Smooth muscle cell (in vitro differentiated cells): ENCODE results near the gene COL26A1. TPM values are rescaled to one million over a fixed set of nuclear protein-coding genes. Genes with fewer than 3 reads are reported as not detected.

Source experiments
- DNase-seq: peaks from one replicate; lab custom pipeline; 2025; ENCODE audit not compliant: unreplicated experiment; lab: John Stamatoyannopoulos, UW
- H2AFZ ChIP-seq: fragments of 200-600 bp; sonication (generic); 2 replicates; pipeline ENCODE4 v1.6.0; 2016; ENCODE audit warnings: antibody characterized with exemption, low read depth, mild to moderate bottlenecking
- H3F3A ChIP-seq: fragments of 200-600 bp; sonication (generic); 2 replicates; pipeline ENCODE4 v1.6.0; 2017; ENCODE audit warnings: antibody characterized with exemption, low read depth
- H3K27ac ChIP-seq: fragments of 200-600 bp; sonication (generic); 2 replicates; pipeline ENCODE4 v1.5.1; 2016; ENCODE audit warnings: low read depth, mild to moderate bottlenecking
- H3K27me3 ChIP-seq: fragments of 200-600 bp; sonication (generic); 2 replicates; pipeline ENCODE4 v1.6.1; 2016; ENCODE audit warnings: low read depth, mild to moderate bottlenecking
- H3K36me3 ChIP-seq: fragments of 200-600 bp; sonication (generic); 2 replicates; pipeline ENCODE4 v1.5.1; 2016; ENCODE audit warnings: low read depth
- H3K4me1 ChIP-seq: fragments of 200-600 bp; sonication (generic); 2 replicates; pipeline ENCODE4 v1.5.1; 2016; ENCODE audit warnings: low read depth
- H3K4me2 ChIP-seq: fragments of 200-600 bp; sonication (generic); 2 replicates; pipeline ENCODE4 v1.6.0; 2016; ENCODE audit warnings: mild to moderate bottlenecking
- H3K4me3 ChIP-seq: fragments of 200-600 bp; sonication (generic); 2 replicates; pipeline ENCODE4 v1.5.1; 2016; ENCODE audit warnings: mild to moderate bottlenecking
- H3K79me2 ChIP-seq: fragments of 200-600 bp; sonication (generic); 2 replicates; pipeline ENCODE4 v1.6.0; 2016; ENCODE audit warnings: low read depth, mild to moderate bottlenecking
- H3K9ac ChIP-seq: fragments of 200-600 bp; sonication (generic); 2 replicates; pipeline ENCODE4 v1.6.0; 2016; ENCODE audit warnings: low read depth
- H3K9me3 ChIP-seq: fragments of 200-600 bp; sonication (generic); replicated peaks from 2 replicates; pipeline ENCODE4 v1.5.1; 2016; ENCODE audit warnings: low read depth
- H4K20me1 ChIP-seq: fragments of 200-600 bp; sonication (generic); 2 replicates; pipeline ENCODE4 v1.6.0; 2016; ENCODE audit warnings: low read depth
- WGBS: methylation state at CpG from one replicate; pipeline ENCODE4 v1.1.7; 2016; ENCODE audit warnings: low lambda C conversion rate; 5-methylcytosine and 5-hydroxymethylcytosine counted together
- polyA plus RNA-seq: library from polyadenylated mRNA; unstranded; fragments of >200 nt; fragmentation: Nextera tagmentation; extraction: Ambion mirVana; gene quantifications from 2 replicates; pipeline ENCODE4 v1.2.1, GENCODE V29; 2016
- total RNA-seq: library from RNA; depleted of rRNA; stranded (reverse); fragments of >200 nt; gene quantifications from 2 replicates; pipeline ENCODE4 v1.2.3, GENCODE V29; 2014
- TF ChIP-seq, protein P1 (sequence below): fragments of 200-600 bp; sonication (generic); IDR thresholded peaks from 2 replicates; pipeline ENCODE4 v1.5.1; 2017; ENCODE audit warnings: borderline replicate concordance, mild to moderate bottlenecking, antibody characterized with exemption; ENCODE audit not compliant: insufficient read depth, poor library complexity, severe bottlenecking

COL26A1 gene
- total and polyA plus RNA-seq, 2 experiments from 2014 or later, result 4.9 to 13.2 TPM

DNA sequence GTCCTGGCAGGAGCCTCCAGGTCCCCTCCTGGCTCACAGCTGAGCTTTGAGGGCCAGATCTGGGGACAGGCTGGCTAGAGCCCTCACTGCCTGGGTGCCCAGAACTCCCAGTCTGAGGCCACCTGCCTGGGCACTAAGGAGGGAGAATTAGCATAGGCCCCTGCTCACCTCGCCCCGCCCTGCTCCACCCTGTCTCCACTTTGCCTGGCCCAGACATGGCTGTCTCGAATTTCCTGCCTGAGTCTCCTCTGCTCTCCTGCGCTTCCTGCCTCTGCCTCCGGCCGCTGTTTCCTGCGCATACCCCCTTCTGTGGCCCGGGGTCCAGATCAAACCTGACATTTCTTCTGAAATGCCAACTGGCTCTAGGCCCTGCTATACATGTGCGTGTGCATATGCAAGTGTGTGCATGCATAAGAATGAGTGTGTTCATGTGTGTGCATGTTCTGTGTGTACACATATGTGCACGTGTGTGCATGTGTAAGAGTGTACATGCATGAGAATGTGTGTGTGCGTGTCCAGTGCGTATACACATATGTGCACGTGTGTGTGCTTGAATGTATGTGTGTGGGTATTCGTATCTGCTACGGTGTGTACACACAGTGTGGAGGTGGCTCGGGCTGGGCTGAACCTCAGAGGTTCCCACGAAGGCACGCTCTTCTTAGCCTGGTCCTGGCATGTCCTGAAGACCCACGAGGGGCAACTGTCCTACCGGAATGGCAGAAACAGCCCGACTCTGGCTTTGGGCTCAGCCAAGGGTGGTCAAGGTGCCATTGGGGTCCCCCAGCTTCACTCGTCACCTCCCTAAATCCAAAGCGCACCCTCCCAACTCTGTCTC, 201.5 kb downstream of the COL26A1 start:
- H4K20me1 ChIP-seq, result no peaks in the 10 kb centered on the region
- no peaks in the 10 kb centered on the region for H3K27me3 ChIP-seq
- H3K9ac ChIP-seq, result no peak overlapping the region
- H3F3A ChIP-seq, result no peaks in the 10 kb centered on the region
- no peaks in the 10 kb centered on the region for H3K9me3 ChIP-seq
- no peak overlapping the region for H2AFZ ChIP-seq
- H3K79me2 ChIP-seq, result no peaks in the 10 kb centered on the region
- no peak overlapping the region for H3K27ac ChIP-seq
- H3K4me1 ChIP-seq, result no peaks in the 10 kb centered on the region
- H3K36me3 ChIP-seq, result no peaks in the 10 kb centered on the region
- TF ChIP-seq, protein P1, sequence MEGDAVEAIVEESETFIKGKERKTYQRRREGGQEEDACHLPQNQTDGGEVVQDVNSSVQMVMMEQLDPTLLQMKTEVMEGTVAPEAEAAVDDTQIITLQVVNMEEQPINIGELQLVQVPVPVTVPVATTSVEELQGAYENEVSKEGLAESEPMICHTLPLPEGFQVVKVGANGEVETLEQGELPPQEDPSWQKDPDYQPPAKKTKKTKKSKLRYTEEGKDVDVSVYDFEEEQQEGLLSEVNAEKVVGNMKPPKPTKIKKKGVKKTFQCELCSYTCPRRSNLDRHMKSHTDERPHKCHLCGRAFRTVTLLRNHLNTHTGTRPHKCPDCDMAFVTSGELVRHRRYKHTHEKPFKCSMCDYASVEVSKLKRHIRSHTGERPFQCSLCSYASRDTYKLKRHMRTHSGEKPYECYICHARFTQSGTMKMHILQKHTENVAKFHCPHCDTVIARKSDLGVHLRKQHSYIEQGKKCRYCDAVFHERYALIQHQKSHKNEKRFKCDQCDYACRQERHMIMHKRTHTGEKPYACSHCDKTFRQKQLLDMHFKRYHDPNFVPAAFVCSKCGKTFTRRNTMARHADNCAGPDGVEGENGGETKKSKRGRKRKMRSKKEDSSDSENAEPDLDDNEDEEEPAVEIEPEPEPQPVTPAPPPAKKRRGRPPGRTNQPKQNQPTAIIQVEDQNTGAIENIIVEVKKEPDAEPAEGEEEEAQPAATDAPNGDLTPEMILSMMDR, result no peak
- no peak overlapping the region for H3K4me2 ChIP-seq
- DNase-seq, result no peak
- WGBS, result 87% methylated on average over 23 of the region's 23 CpGs
- H3K4me3 ChIP-seq, result no peak overlapping the region

DNA sequence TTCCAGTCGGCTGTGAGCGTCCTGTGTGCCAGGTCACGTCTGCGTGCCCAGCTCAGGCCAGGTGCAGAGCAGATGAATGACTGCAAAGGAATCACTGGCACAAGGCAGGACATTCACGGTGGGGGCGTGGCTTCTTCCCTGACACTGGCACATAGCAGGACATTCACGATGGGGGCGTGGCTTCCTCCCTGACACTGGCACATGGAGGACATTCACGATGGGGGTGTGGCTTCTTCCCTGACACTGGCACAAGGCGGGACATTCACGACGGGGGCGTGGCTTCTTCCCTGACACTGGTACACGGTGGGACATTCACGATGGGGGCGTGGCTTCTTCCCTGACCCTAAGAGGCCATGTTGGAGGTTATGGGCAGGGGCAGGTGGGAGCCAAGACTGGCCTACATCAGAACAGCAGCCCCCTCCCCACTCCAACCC, 202.1 kb downstream of the COL26A1 start:
- Histone ChIP-seq H3K79me2 (no peaks in the 10 kb centered on the region), H3K9me3 (no peaks in the 10 kb centered on the region), H2AFZ (no peak overlapping the region), H3F3A (no peaks in the 10 kb centered on the region), H3K4me2 (no peak overlapping the region), H3K36me3 (no peaks in the 10 kb centered on the region), H3K27ac (no peak overlapping the region), H3K27me3 (no peaks in the 10 kb centered on the region), H3K4me3 (no peak overlapping the region), H3K4me1 (no peaks in the 10 kb centered on the region), H3K9ac (no peak overlapping the region), H4K20me1 (no peaks in the 10 kb centered on the region)
- 49% methylated on average over 16 of the region's 16 CpGs for WGBS
- TF ChIP-seq, protein P1, result no peak
- DNase-seq, result no peak

DNA sequence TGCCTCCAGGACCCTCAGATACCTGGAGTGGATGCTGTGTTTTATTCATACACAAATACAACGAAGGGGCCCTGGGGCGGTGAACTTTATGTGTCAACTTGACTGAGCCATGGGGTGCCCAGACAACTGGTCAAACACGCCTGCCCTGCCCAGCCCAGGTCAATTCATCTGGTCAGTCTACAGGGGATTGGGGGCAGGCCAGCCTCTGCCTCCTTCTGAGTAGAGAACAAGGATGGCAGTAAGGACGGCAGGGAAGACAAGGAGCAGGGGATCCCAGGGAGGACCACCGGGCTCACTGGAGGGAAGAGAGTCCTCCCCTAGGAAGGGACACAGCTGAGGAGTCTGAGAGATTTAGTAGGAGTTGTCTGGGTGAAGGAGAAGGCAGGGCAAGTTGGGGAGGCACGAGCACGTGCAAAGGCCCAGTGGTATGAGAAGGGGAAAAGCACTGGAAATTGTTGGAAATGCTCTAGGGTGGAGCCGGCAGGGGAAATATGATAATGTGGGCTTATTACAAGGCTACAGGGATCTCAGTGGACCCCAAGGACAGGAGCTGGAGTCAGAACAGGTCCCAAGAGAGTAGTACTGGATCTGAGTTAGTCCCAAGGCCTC, 203.0 kb downstream of the COL26A1 start:
- no peaks in the 10 kb centered on the region for H3K36me3 ChIP-seq
- no peak overlapping the region for H2AFZ ChIP-seq
- no peaks in the 10 kb centered on the region for H3K4me1 ChIP-seq
- peaks cover 4% of the 10 kb centered on the region for H3K9me3 ChIP-seq
- no peak overlapping the region for H3K4me3 ChIP-seq
- no peak overlapping the region for H3K9ac ChIP-seq
- H3K4me2 ChIP-seq, result no peak overlapping the region
- no peak overlapping the region for H3K27ac ChIP-seq
- no peak for DNase-seq
- no peaks in the 10 kb centered on the region for H4K20me1 ChIP-seq
- TF ChIP-seq, protein P1, result no peak
- no peaks in the 10 kb centered on the region for H3F3A ChIP-seq
- no peaks in the 10 kb centered on the region for H3K27me3 ChIP-seq
- no peaks in the 10 kb centered on the region for H3K79me2 ChIP-seq
- WGBS, result 83% methylated on average over 8 of the region's 8 CpGs
